DMS53 treated with DMSO at 0.1 percent for 48 hours (cell line): ENCODE measurements around the gene FGFR2.

Experiments used
- DNase-seq: peaks from one replicate; lab custom pipeline; 2025; ENCODE audit not compliant: unreplicated experiment; lab: John Stamatoyannopoulos, UW

The FGFR2 gene

GRCh38 chr10:121610798-121611323 is 12.6 kb upstream of the FGFR2 start:
- no peak for DNase-seq

GRCh38 chr10:121609426-121610380 is 11.5 kb upstream of the FGFR2 start:
- DNase-seq, result no peak

GRCh38 chr10:121608469-121609190 is 10.4 kb upstream of the FGFR2 start:
- peak; percentile 14 for DNase-seq

DNA sequence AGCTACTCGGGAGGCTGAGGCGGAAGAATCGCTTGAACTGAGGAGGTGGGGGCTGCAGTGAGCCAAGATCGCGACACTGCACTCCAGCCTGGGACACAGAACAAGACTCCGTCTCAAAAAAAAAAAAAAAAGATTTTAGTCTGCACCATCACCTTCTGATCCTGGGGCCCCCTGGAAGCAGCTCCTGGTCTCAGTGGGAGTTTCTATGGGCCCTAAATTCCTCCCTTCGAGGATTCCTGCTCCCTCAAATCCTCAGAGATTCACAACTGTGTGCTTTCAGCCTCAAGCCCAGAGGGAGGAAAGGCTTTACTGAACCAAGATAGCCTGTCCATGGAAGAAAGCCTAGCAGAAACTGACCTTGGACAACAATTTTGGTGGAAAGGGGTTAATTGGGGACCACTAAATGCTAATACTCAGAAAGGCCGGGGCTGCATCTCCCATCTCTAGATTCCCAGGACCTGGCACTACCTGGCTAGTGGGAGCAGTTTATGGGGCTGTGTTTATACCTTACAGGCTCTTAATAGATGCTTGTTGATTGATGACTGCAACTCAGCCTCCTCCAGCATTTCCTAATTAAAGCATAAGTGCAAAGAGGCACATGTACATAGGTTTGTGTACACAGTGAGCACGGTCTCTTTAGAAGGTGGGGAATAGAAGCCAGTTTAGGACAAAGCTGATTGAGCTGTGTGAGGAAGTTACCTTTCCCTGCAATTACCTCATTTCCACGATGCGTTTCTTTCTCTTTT is 9.2 kb upstream of the FGFR2 start:
- DNase-seq, result no peak

DNA sequence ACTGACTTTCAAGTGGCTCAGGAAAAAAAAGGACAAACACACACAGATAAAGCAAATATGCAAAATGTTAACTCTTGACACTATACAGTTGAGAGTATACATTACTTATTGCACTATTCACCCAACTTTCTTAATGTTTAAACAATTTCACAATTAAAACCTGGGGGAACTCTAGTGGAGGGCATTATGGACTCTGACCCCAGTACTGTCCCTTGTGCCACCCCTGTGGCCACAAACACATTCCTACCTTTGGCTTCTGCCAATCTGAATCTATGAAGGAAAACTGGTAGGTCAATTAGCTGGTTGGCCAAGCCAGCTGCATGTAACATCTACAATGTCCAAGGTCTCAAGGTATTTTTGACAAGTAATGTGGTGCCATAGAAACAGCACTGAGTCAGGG is 7.5 kb upstream of the FGFR2 start:
- DNase-seq, result no peak

- DNase-seq, result no peak
Observed at GRCh38 chr10:121601458-121601857, 3.2 kb upstream of the FGFR2 start.

DNA sequence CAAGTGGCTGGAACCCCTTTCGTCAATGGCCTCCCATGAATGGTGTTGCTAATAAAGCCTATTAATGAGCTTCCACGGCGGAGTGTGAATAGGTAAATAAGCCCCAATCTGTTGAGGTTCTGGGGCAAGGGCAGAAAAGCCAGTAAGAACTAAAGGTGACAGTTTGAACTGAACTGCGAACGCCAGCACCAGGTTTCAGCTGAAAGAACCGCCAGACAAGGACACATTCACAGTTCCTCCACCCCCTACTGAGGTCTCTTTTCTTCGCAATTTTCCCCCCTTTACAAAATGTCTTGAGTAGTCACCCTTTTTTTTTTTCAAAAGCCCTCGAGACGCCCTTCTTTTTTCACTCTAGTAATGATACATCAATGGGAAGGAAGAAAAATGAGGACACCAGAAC is 2.4 kb upstream of the FGFR2 start:
- DNase-seq, result no peak

DNA sequence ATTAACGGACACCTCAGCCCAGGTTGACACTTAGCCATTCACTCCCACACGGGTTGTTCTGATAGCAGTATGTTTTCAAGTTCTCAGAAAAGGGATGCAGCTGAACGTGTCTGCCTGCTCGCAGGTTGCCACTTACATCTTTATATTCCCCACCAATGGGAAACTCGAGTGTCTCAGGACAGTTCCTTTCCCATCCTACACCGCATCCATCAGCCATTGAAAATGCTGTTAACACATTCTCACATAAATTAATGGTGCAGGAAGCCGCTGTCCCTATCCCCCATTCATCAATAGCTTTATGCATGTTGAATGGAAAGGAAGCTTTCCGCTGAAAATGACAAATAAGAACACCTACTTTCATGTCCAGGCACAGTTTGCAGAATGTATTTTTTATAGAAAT is 1.7 kb upstream of the FGFR2 start:
- no peak for DNase-seq

GRCh38 chr10:121597504-121598262 is 561 bp downstream of the FGFR2 start:
- no peak for DNase-seq

GRCh38 chr10:121596689-121597503 is 1.3 kb downstream of the FGFR2 start:
- no peak for DNase-seq

- DNase-seq, result no peak
Observed at GRCh38 chr10:121595806-121596688, 2.2 kb downstream of the FGFR2 start.

- no peak for DNase-seq
Observed at GRCh38 chr10:121595351-121595805, 2.9 kb downstream of the FGFR2 start.

- DNase-seq, result no peak
Observed at GRCh38 chr10:121594623-121595350, 3.5 kb downstream of the FGFR2 start.

DNA sequence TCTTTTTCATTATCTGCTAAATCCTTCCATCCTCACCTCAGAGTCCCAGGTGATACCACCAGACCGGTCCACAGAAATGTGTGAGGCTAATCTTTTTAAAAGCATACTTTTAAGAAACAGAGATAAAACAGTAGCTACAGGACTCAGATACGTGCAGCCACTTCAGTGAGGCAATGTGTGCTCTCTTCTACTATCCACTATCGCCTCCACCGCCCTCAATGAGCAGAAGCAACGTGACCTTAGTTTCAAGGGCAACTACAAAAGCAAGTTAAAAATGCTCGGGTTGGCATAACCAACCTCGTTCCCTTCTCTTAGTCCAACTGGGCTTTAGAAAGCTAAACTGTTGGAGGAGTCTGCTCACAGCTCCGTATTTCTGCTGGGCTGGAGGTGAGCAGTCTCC is 4.2 kb downstream of the FGFR2 start:
- no peak for DNase-seq

- no peak for DNase-seq
Observed at GRCh38 chr10:121593281-121594075, 4.8 kb downstream of the FGFR2 start.

- DNase-seq, result no peak
Observed at GRCh38 chr10:121592155-121592890, 5.9 kb downstream of the FGFR2 start.
